CD4-positive, alpha-beta T cell (primary cell): ENCODE measurements around the gene RXRA. TPM values are rescaled to one million over a fixed set of nuclear protein-coding genes. Genes with fewer than 3 reads are reported as not detected.
A peak's percentile ranks its signal among the peaks of the same experiment; 100 is the strongest.

Experiments
- ATAC-seq: fragments of 200-7000 bp; cut with Tn5 transposase; one replicate; pipeline ENCODE4 v1.10.0; 2022; ENCODE audit warnings: mild to moderate bottlenecking; ENCODE audit not compliant: poor library complexity
- CTCF ChIA-PET: fragments of 350-600 bp; sonication (Branson Sonifier 250); formaldehyde crosslinking; loops from one replicate; lab custom pipeline; 2021; ENCODE audit warnings: antibody characterized with exemption, inconsistent platforms; lab: Charles Lee
- POLR2A ChIA-PET: fragments of 350-600 bp; sonication (Branson Sonifier 250); formaldehyde crosslinking; loops from one replicate; lab custom pipeline; 2021; ENCODE audit warnings: antibody characterized with exemption, inconsistent platforms; lab: Charles Lee
- DNase-seq, 14 experiments: peaks; one replicate each; pipeline ENCODE4 v3.0.0-alpha.2; 2013 to 2020; ENCODE audit warnings: mixed read lengths in 2 of 14
- H3K27ac ChIP-seq, 2 donors: one replicate each; pipeline versions ENCODE4 v1.5.1 to v1.7.0; 2013; ENCODE audit warnings: low read length in 2 of 2, low read depth in 1 of 2, mild to moderate bottlenecking in 1 of 2
- H3K27me3 ChIP-seq, 2 experiments: 1 replicate in 1 of 2; 2 replicates in 1 of 2; pipeline versions ENCODE4 v1.6.1 to v1.7.0; 2013; ENCODE audit warnings: low read length in 2 of 2, control low read depth in 1 of 2, mild to moderate bottlenecking in 1 of 2, moderate library complexity in 1 of 2; ENCODE audit not compliant: insufficient read depth in 2 of 2, control insufficient read depth in 1 of 2
- H3K36me3 ChIP-seq: one replicate; pipeline ENCODE4 v1.6.1; 2013; ENCODE audit warnings: low read length, control low read depth; ENCODE audit not compliant: insufficient read depth
- H3K4me1 ChIP-seq: one replicate; pipeline ENCODE4 v1.6.1; 2013; ENCODE audit warnings: low read length, control low read depth; ENCODE audit not compliant: insufficient read depth
- H3K4me3 ChIP-seq: one replicate; pipeline ENCODE4 v1.5.1; 2013; ENCODE audit warnings: mild to moderate bottlenecking, low read length, moderate library complexity
- H3K9me3 ChIP-seq, 2 experiments: 1 replicate in 1 of 2; 2 replicates in 1 of 2; pipeline versions ENCODE4 v1.6.1 to v1.7.0; 2013; ENCODE audit warnings: low read length in 2 of 2, mild to moderate bottlenecking in 2 of 2, control low read depth in 1 of 2, moderate library complexity in 1 of 2; ENCODE audit not compliant: control insufficient read depth in 1 of 2, insufficient read depth in 1 of 2
- H3K27ac Mint-ChIP-seq: one replicate; pipeline ENCODE4 v1.8.0; 2020; ENCODE audit warnings: mixed read lengths
- H3K27me3 Mint-ChIP-seq: one replicate; pipeline ENCODE4 v1.8.0; 2021; ENCODE audit warnings: mixed read lengths
- H3K36me3 Mint-ChIP-seq: one replicate; pipeline ENCODE4 v1.8.0; 2021; ENCODE audit warnings: low read depth, mixed read lengths
- H3K4me1 Mint-ChIP-seq: one replicate; pipeline ENCODE4 v1.8.0; 2021; ENCODE audit warnings: low read depth, mixed read lengths
- H3K4me3 Mint-ChIP-seq: one replicate; pipeline ENCODE4 v1.8.0; 2020; ENCODE audit warnings: mild to moderate bottlenecking, mixed read lengths
- H3K9me3 Mint-ChIP-seq: one replicate; pipeline ENCODE4 v1.8.0; 2020; ENCODE audit warnings: mixed read lengths
- CTCF ChIP-seq: fragments of 200-600 bp; IDR thresholded peaks from one replicate; pipeline ENCODE4 v1.8.0; 2022; ENCODE audit warnings: antibody characterized with exemption, mild to moderate bottlenecking
- intact Hi-C, 2 experiments: fragments of 100-400 bp; cut with DNase I in 1 of 2; cut with micrococcal nuclease in 1 of 2; formaldehyde crosslinking; loops; one replicate each; pipeline versions ENCODE4 v1.15.1 to v1.9.0; 2023 to 2025; cut with DNase I, micrococcal nuclease
- total RNA-seq, 174 experiments: library from RNA in 2 of 174; stranded (reverse) in 2 of 174; gene quantifications; one replicate each; pipeline ENCODE4 v1.2.3 and lab custom pipeline; 2021 to 2026

RXRA gene
- total RNA-seq, 2 experiments from 2014 or later = 7.3 to 8.4 TPM

- Mint-ChIP-seq H3K9me3 (no peaks in the 10 kb centered on the region), H3K27me3 (no peaks in the 10 kb centered on the region), H3K4me3 (no peak overlapping the region), H3K27ac (no peak overlapping the region), H3K36me3 (no peaks in the 10 kb centered on the region), H3K4me1 (peaks cover 11% of the 10 kb centered on the region)
- Histone ChIP-seq H3K9me3 (no peaks in the 10 kb centered on the region), H3K4me1 (peaks cover 33% of the 10 kb centered on the region), H3K27me3 (no peaks in the 10 kb centered on the region), H3K27ac (no peak overlapping the region), H3K36me3 (no peaks in the 10 kb centered on the region), H3K4me3 (no peak overlapping the region)
- no peak for TF ChIP-seq CTCF
- DNase-seq (peak in 2 of 14 experiments; percentile 47 to 57), ATAC-seq (peak; percentile 35)
- ChIA-PET POLR2A (no interaction called here), CTCF (no interaction called here)
- intact Hi-C loops = no loop called here
These were observed 47.0 kb downstream of the RXRA start for GRCh38 chr9:134373269-134373668.

GRCh38 chr9:134373953-134374300 is 47.7 kb downstream of the RXRA start:
- no peaks in the 10 kb centered on the region for H3K9me3 ChIP-seq
- no peaks in the 10 kb centered on the region for H3K9me3 Mint-ChIP-seq
- CTCF ChIA-PET = no interaction called here
- H3K27me3 Mint-ChIP-seq = no peaks in the 10 kb centered on the region
- POLR2A ChIA-PET = no interaction called here
- H3K36me3 Mint-ChIP-seq = no peaks in the 10 kb centered on the region
- TF ChIP-seq CTCF = no peak
- no peaks in the 10 kb centered on the region for H3K27me3 ChIP-seq
- no peak overlapping the region for H3K4me3 ChIP-seq
- H3K4me3 Mint-ChIP-seq = no peak overlapping the region
- no peaks in the 10 kb centered on the region for H3K36me3 ChIP-seq
- H3K4me1 ChIP-seq = peaks cover 33% of the 10 kb centered on the region
- no peak overlapping the region for H3K27ac Mint-ChIP-seq
- intact Hi-C loops = no loop called here
- DNase-seq = no peak
- ATAC-seq = no peak
- peaks cover 11% of the 10 kb centered on the region for H3K4me1 Mint-ChIP-seq
- H3K27ac ChIP-seq = no peak overlapping the region

GRCh38 chr9:134374301-134375010 is 48.2 kb downstream of the RXRA start:
- Histone ChIP-seq H3K9me3 (no peaks in the 10 kb centered on the region), H3K27me3 (no peaks in the 10 kb centered on the region), H3K4me1 (peaks cover 35% of the 10 kb centered on the region), H3K4me3 (no peak overlapping the region), H3K27ac (no peak overlapping the region), H3K36me3 (no peaks in the 10 kb centered on the region)
- Mint-ChIP-seq H3K27me3 (no peaks in the 10 kb centered on the region), H3K4me3 (no peak overlapping the region), H3K36me3 (no peaks in the 10 kb centered on the region), H3K4me1 (peaks cover 11% of the 10 kb centered on the region), H3K27ac (no peak overlapping the region), H3K9me3 (no peaks in the 10 kb centered on the region)
- ATAC-seq (no peak), DNase-seq (peak in 1 of 14 experiments; percentile 38)
- POLR2A ChIA-PET = no interaction called here
- TF ChIP-seq CTCF = no peak
- CTCF ChIA-PET = no interaction called here
- intact Hi-C loops = no loop called here
